HG03175 (cell line): ENCODE data around the gene ATG12.
"Not testable (repeated sequence)": the region's sequence is repeated elsewhere in the genome, so short reads cannot be mapped to it uniquely, and the experiment has no call there.

Experiments
- ATAC-seq: cut with Tn5 transposase; IDR thresholded peaks from one replicate; pipeline ENCODE4 v1.9.1; 2021; ENCODE audit warnings: mild to moderate bottlenecking, moderate library complexity; ENCODE audit not compliant: unreplicated experiment

Gene ATG12

DNA sequence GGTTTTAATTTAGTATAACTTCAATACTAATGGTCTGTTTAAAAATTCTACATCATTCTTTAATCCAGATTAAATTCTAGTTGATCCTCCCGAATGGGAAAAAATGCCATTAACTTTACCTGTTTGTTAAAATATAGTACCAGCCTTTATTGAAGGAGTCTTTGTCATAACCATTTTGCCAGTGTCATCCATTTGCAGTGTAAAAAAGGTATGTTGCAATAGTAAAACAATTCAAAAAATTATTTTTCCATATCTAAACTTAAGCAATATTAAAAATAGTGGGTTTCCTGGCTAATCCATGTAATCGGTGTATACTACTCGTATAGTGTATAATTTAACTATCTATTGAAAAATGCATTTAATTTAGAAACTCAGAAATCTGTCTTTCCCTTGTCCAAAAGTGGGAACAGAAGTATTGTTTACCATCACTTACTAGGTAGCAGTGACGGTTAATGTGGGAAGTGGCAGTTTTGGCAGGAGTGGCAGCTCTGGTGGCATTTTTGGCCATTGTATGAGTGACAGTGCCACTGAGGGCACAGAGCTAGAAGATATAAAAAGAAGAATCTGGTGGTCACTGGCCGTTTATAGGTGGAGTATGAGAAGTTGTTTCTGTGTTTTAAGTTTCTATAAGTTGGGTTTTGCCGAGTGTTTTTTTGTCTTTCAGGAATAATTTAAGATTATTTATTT is 2.2 kb upstream of the ATG12 start:
- ATAC-seq: no peak

DNA sequence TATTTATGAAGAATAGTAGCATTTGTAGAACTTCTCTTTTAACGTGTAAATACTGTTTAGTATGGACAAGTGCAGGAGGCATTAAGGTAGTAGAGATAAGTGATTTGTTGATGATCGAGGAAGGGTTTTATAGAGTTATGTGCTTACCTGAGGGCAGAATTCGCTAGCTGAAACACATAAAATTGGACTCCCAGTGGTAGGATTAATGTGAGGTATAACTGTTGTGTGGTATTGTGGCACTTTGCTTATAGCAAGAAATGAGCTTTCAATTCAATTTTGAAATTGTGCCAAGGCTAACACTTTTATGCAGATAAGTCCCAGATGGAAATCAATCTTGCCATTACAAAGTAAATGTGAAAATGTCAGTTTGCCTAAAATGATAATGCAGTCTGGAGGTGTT is 1.6 kb upstream of the ATG12 start:
- no peak for ATAC-seq

DNA sequence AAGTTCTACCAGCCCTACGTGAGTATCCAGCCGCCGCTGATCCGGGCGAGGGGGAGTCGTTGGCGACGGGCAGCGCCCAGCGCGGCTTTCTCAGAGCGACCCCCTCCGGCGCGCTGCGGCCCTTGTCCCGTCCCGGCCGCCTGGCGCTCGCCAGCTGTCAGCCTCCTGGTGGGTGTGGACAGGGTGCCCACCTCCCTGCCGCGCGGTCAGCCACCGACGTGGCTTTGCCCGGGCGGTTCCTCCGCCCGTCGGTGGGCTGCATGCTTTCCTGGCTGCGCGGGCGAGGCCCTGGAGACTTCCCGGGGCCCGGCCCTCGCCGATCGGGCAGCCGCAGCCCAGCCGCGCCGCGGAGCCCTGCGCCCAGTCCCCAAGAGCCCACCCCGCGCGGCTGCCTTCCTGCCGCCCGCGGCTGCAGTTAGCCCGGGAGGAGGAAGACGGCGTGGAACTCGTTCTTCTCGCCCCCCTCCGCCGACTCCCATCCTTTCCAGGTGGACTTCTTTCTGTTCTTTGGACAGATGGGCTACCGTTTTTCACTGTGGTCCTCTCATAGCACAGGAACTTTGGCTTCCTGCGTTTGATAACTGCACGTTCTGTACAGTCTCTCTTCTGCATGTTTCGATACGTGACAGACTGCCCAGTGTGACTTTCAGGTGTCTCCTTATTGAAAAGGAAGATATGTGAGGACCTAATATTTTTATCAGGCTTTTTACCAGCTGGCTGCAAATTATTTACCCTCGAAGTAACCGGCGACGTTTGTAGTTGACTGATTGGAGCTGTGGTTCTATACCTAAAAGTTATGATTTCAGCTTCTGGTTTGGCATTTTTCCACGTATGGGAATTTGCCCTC is 947 bp upstream of the ATG12 start:
- peak; percentile 31 for ATAC-seq

DNA sequence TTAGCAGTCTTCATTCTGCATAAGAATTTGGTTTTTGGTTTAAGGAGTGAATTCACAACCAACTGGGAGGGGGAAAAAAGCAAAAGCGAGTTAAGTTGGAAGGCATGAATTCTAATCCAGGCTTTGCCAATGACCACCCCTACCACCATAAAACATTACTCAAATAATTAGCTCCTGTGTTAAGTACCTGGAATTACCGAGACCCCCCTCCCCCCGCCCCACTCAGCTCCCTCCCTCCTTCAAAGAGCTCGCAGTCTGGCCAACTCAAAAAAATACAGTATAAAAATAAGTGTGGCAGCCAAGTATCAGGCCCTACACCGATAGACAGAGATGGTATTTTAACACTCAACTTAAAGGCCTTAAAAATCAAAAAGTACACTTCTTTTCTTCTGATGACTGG is 492 bp downstream of the ATG12 start:
- ATAC-seq: no peak

DNA sequence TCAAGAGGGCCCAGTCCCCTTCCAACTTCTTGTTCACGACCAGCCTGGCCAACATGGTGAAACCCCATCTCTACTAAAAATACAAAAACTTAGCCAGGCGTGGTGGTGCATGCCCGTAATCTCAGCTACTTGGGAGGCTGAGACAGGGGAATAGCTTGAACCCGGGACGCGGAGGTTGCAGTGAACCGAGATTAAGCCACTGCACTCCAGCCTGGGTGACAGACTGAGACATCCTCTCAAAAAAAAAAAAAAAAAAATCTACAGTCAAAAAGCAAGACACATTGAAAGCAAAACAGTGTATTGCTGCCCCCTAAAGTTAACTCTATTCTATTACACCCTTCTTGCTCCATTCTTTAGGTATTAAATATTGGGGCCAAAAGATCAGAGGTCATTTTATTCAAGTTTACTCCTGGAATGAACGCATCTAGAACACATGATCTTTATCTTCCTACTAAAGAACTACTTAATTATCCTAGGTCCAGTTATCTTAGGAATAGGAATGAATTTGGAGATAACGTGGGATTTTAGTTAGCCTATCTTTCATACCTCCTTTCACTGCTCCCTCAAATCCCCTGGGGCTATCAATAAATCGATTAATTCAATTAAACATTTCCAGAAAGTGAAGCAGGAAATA is 2.4 kb downstream of the ATG12 start:
- ATAC-seq: peak; percentile 26

DNA sequence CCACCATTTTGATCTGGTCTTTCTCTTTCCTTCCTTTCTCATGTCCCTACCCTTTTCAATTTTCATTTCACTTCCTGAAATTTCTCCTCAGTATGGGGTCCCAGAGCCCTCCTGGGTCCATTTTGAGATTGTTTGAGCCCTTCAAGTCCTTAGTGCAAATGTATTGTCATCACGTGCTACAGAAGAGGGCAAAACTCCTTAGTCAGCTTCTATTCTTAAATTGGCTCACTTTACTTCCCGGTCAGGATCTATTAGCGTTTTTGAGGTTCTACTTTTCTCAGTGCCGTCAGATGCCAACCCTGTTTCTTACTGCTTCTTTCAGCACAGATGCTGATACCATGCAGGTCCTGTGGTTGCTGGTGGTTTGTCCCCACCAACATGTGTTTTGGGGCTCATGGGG is 5.9 kb downstream of the ATG12 start:
- no peak for ATAC-seq

DNA sequence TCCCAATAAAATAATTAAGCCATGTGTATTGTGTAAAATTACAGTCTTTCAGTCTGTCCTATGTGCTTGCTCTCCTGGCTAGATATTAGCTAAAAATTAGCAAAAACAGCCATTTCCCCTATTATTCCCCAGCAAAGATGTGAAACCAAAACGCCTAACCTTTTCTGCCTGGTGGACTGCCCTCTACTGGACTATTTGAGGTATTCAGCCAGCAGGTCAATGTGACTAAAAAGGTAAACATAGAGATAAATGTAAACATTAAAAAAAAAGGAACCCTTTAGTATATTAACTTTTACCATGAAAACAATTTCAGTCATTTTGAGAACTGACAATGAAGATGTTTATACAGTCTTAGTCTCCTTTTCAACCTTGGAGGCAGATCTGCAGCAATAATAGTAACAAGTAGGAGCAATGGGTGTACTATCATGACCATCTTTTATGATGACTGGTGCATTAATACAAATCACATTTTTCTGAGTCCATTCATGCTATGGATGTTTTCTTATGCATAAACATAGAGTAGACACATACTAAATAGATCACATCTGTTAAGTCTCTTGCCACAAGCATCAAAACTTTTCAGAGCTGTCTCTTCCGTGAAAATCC is 10.1 kb downstream of the ATG12 start:
- peak; percentile 87 for ATAC-seq

DNA sequence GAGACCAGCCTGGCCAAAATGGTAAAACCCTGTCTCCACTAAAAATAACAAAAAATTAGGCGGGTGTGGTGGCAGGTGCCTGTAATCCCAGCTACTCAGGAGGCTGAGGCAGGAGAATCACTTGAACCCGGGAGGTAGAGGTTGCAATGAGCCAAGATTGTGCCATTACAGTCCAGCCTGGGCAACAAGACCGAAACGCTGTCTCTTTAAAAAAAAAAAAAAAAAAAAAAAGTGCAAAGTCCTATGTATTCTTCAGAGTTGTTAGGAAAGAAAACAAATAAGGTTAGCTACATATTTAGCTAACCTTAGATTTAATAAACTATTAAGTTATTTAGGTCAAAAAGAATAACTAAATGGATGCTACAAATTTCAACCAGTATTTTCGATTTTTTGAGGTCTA is 11.5 kb downstream of the ATG12 start:
- ATAC-seq: no peak

DNA sequence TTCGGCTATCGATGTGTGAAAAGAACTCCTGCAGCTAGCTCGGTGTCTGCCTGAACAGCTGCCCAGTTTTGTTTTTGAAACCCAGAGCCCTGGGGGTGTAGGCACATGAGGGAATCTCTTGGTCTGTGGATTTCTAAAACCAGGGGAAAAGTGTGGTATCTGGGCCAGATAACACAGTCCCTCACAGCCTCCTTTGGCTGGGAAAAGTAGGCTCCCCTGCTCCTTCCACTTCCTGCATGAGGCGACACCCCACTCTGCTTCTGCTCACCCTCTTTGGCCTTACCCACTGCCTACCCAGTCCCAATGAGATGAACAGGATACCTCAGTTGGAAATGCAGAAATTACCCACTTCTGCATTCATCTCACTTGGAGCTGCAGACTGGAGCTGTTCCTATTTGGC is 15.4 kb downstream of the ATG12 start:
- no peak for ATAC-seq

DNA sequence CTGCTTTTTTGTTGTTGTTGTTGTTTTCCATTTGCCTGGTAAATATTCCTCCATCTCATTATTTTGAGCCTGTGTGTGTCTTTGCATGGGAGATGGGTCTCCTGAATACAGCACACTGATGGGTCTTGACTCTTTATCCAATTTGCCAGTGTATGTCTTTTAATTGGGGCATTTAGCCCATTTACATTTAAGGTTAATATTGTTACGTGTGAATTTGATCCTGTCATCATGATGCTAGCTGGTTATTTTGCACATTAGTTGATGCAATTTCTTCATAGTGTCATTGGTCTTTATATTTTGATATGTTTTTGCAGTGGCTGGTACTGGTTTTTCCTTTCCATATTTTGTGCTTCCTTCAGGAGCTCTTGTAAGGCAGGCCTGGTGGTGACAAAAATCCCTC is 16.4 kb downstream of the ATG12 start:
- not testable (repeated sequence) for ATAC-seq

DNA sequence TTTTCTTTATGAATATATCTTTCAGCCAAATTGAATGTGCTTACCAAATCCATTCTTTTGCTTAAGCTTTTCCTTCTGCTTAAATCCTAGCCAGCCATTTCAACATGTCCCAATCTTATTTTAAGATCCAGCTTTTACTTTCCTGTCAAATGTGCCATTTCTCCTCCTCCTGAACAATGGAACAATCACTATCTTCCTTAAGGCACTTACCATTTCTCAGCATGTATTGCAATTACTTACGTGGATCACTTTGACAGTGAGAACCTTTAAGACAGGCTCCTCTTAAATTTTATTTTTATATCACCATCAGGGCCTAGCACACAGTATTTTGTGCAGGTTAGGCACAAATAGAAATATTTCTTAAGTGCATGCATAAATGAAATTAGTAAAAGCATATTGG is 20.5 kb downstream of the ATG12 start:
- ATAC-seq: no peak

DNA sequence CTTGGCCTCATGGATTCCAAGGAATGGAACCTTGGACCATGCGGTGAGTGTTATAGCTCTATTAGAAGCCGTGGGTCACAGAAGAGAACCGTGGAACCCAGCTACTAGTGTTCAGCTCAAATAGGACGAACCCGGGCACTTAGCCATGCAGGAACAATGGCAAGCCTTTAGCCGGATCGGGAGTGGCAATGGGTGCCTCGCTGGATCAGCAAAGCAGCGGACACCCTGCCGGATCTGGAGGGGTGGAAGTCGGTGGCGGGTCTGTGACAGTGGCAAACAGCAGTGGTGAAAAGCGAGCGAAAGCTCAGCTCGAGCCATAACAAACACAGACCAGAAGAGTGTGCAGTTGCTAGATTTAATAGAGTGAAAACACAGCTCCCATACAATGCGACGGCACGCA is 22.5 kb downstream of the ATG12 start:
- ATAC-seq: no peak

DNA sequence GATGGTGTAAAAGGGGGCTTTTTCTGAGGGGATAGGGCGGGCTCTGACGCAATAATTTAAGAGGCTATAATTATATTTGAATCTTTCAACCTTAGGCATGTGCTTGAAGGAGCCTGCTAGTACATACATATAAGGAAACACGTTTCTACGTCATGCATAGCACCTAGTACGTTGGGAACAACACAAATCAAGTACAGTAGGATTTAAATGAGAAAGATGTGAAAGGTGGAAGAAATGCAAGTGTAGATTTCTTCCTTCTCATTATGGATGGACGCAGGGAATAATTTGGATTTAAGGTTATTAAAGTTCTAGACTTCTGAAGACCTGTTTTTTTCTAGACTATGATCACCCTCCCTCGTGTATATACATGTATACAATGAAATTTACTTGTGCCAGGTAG is 24.0 kb downstream of the ATG12 start:
- no peak for ATAC-seq

DNA sequence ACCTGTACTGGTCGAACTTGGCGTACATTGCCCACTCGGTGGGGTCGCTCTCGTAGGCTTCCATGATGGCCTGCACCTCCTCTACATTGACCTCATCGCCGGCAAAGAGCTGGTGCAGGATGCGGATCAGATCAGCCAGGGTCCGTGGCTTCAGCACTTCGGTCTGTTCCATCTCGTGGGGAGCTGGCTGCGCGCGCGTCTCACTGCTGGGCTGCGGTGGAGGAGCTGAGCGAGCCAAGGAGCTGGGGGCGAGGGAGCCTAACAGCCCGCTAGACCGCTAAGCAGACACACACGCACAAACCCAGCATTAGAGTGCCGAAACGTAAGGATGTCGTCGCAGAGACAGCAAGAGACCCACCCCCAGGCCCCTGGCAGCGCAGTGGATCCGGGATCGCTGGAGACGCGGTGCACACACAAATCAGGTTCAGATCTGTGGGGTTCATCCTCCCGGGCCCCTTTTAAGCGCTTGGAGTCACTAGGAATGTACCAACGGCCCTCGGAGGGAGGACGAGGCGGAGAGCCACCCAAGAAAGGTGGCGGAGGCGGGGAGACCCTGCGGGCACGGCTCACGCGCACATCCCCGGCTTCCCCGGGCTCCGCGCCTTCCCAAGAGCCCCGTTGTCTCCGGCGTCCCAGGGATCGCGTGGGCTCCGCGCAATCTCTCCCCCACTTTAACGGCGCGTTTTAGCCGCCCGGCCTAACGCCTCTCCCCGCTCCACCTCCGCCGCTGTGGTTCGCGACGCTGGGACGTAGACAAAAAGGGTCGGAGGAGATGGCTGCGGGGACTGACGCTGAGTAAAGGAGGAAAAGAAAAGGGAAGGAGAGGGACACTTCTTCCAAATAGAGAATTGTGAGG is 24.9 kb downstream of the ATG12 start, which contains the start of gene CDO1:
Gene CDO1 (minus strand): TSS at position 434 of the 856 bp plus-strand sequence. CDS start 262 bp downstream, at position 172.
- no peak for ATAC-seq

DNA sequence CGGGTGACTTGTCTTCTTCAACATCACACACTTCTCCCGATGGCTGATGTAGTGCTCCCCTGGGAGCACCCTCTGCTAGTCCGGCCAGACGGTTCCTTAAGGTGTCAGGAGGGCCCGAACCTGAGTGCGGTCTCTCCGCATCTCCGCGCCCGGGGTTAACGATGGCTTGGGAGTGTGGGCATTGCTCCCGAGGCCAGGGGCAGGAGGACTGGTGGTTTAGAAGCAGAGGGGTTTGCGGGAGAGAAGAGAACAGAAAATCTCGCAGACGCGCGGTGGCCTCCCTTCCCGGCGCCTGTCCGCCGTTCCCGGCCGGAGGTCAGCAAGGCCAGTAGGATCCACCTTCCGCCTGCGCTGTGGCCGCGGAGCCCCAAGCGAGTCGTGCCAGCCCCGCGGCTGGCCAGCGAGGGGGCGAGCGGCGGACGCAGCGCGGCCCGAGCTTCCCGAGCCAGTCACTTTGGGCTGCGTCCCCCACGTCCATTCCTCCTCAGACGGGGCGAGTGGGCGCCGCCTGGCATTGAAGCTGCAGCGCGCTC is 25.6 kb downstream of the ATG12 start:
- ATAC-seq: no peak

DNA sequence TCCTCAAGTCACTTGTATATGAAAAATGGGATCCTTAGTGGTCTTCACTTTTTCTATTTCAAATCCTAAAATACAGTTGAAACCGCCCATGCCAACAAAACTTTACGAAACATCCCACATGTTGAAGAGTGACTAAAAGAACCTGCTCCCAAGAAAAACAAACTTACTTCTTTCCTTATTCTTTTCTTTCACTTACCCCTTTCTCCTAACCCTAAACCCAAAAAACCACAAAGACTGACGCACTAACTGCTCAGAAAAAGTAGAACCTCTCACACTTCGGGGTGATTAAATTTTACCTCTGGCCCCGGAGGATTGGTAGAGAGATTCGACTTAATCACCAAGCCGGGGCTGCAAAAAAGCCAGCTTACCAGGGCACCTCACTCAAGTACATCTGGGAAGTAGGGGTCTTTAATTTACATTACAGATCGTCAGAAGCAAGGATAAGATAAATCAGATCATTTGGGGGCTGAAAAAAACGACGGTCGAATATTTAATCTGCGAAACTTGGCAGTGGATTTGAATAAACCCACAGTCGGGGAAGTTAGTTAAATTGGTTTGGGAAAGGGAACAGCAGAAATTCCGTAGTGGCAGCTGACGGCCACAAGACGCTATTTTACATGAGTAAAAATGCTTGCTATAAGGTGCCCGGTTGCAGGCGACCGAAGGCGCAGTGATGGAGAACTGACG is 26.2 kb downstream of the ATG12 start:
- ATAC-seq: no peak

DNA sequence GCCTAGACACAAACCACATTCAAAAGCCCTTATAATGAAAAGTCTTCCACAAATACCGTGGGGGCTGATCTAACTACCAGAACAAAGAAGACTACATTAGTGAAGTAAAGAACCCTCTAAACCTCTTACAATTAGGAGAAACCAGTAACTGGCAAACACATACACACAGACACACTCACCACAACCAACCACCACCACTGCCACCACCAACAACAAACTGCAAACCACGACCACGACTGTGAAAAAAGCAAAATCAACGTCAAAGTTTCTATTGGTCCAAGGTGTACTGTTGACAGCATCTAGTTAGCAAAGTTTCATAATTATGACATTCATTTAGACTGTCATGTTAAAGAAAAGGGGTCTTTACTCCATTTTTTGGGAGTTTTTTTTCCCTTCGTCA is 27.6 kb downstream of the ATG12 start:
- ATAC-seq: no peak

DNA sequence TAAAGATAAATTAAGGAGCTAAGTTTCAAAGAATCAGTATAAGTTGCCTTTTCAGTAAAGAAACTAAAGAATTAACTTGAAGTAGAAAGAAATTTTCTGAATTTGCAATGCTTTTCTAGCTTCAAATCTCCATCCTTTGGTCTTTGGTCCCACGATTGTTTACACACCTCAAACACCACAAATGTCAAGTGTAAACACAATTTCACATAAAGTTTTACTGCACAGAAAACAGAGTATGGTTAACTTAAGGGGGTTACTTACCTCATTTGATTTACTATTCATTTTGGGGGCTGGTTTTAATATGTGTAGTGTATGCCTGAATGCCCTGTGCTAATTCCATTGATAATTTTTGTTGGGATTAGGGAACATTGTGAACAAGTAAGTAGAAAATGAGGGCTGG is 29.0 kb downstream of the ATG12 start:
- no peak for ATAC-seq

DNA sequence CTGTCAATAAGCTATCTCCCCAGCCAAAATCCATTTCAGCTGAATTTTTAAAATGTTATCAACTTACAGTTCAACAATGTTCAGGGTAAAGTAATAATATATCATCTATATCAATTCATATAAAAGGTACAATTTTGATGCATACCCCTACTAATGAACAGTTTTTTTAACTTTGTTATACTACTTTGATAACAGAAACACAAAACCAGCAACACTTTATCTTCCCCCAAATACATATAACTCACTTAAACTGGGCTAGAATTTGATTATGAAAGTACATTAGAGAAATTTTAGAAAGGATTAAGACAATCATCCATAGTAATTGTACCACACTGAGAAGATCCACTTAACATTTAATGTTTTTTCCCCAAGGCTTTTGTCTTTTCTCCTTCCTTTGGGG is 30.0 kb downstream of the ATG12 start:
- ATAC-seq: no peak

DNA sequence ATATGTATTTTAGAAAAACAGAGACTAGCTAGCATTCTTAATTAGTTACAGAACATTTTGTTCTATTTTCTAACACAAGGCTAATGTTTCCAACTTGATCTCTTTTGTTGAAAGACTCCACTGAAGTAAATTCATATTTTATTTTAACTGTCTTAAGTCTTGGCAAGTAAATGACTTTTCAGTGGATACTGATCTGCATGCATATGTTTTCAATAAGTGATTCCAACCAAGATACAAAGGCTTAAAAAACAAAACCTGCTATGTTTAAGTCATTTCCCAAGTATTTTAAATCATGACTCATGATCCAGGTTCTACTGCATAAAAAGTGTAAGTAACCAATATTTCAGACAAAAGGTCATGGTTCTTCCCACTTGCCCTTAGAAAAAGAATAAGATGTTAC is 30.6 kb downstream of the ATG12 start:
- no peak for ATAC-seq
